Measurements from ENCODE around the gene STK24. TPM values are rescaled to one million over a fixed set of nuclear protein-coding genes. Genes with fewer than 3 reads are reported as not detected.

The STK24 gene
- total RNA-seq, 1 donor from 2014 or later: 190 TPM

DNA sequence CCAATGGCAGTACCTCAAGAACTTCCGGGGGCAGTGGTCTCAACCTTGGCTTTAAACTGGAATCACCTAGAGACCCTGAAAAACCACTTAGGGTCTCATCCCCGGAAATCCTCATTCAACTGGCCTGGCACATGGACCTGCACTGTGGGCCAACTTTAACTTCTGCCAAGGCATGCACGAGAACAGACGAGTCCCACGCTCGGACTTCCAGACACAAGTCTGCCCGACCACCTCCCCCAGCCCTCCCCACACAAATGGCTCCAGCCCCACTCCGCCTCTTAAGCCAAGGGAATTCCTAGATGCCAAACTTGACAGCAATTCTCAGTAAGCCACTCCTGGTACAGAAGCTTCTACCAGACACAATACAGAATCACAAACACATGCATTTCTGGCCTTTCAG is 114.0 kb downstream of the STK24 start:
- Histone ChIP-seq H3K27me3 (ENCODE audit: control insufficient read depth, insufficient read depth, low read length) (no peaks in the 10 kb centered on the region), H3K36me3 (ENCODE audit: control insufficient read depth, insufficient read depth, low read length) (peaks cover 7% of the 10 kb centered on the region), H3K4me3 (ENCODE audit: low read depth, low read length) (no peak overlapping the region)
- DNase-seq (ENCODE audit: low read depth): no peak
- TF ChIP-seq, protein P1, sequence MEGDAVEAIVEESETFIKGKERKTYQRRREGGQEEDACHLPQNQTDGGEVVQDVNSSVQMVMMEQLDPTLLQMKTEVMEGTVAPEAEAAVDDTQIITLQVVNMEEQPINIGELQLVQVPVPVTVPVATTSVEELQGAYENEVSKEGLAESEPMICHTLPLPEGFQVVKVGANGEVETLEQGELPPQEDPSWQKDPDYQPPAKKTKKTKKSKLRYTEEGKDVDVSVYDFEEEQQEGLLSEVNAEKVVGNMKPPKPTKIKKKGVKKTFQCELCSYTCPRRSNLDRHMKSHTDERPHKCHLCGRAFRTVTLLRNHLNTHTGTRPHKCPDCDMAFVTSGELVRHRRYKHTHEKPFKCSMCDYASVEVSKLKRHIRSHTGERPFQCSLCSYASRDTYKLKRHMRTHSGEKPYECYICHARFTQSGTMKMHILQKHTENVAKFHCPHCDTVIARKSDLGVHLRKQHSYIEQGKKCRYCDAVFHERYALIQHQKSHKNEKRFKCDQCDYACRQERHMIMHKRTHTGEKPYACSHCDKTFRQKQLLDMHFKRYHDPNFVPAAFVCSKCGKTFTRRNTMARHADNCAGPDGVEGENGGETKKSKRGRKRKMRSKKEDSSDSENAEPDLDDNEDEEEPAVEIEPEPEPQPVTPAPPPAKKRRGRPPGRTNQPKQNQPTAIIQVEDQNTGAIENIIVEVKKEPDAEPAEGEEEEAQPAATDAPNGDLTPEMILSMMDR (IDR thresholded peaks at IDR 0.05; ENCODE audit: insufficient read depth, low read length, poor library complexity, severe bottlenecking): no peak

DNA sequence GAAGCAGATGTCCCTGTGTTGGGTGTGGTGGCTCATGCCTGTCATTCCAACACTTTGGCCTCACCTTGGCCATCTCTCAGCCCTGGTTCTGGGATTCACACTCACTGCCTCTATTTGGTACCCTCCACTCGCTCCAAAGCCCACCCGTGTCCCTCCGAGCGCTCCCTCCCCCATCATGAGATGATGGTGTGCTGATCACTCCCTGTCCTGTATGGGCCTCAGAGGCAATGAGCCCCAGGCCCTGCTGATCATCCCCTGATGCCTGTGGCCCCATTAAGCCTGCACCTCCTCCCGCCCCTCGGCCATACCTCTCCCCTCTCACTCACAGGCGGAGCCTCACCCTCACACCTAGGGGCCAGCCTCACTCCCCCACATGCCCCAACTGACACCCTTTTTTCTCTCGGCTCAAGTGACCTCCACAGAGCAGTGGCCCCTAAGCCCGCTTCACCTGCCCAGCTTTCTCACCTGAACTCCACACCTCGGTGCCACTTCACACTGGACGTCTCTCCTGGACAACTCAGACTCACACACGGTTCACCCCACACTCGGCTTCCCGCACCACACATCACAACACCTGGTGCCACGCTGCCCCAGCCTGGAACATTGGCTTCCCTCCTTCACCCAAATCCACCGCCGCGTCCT is 114.5 kb downstream of the STK24 start:
- Histone ChIP-seq H3K4me3 (ENCODE audit: low read depth, low read length) (no peak overlapping the region), H3K36me3 (ENCODE audit: control insufficient read depth, insufficient read depth, low read length) (peaks cover 6% of the 10 kb centered on the region), H3K27me3 (ENCODE audit: control insufficient read depth, insufficient read depth, low read length) (no peaks in the 10 kb centered on the region)
- no peak for DNase-seq (ENCODE audit: low read depth)
- TF ChIP-seq, protein P1 (IDR thresholded peaks at IDR 0.05; ENCODE audit: insufficient read depth, low read length, poor library complexity, severe bottlenecking): no peak

DNA sequence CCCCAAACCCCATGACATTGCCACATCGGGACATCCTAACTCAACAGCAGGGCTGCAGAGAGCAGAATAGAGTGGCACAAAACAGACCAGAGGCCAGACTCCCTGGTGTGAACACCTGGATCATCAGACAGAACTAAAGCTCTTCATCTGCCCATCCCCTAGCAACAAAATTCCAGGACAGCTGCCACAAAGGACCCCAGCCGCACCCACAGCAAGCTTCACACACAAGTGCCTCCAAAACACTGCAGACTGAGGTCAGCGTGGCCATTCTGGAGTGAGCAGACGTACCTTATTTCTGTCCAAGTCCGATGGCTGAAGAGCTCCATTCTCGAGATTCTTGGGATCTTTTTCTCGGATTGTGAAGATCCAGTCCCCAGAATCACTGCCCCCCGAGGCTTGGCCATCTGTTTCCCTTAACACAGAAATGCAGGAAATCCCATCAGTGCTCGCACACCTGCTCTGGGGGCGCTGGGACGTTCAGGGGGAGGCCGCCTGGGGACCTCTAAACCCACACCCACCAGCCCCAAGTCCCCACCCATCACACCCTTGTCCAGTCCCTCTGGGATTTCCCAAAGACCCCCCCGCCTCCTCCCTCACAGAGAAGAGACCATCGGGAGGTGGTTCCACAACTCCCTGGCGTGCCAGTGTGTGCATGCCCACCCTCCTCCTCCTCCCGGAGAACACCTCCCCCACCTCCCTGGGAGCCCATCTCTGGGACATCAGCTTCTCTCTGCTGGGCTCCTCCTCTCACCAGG is 115.2 kb downstream of the STK24 start:
- TF ChIP-seq, protein P1 (IDR thresholded peaks at IDR 0.05; ENCODE audit: insufficient read depth, low read length, poor library complexity, severe bottlenecking): no peak
- DNase-seq (ENCODE audit: low read depth): no peak
- Histone ChIP-seq H3K36me3 (ENCODE audit: control insufficient read depth, insufficient read depth, low read length) (peaks cover 6% of the 10 kb centered on the region), H3K27me3 (ENCODE audit: control insufficient read depth, insufficient read depth, low read length) (no peaks in the 10 kb centered on the region), H3K4me3 (ENCODE audit: low read depth, low read length) (no peak overlapping the region)

DNA sequence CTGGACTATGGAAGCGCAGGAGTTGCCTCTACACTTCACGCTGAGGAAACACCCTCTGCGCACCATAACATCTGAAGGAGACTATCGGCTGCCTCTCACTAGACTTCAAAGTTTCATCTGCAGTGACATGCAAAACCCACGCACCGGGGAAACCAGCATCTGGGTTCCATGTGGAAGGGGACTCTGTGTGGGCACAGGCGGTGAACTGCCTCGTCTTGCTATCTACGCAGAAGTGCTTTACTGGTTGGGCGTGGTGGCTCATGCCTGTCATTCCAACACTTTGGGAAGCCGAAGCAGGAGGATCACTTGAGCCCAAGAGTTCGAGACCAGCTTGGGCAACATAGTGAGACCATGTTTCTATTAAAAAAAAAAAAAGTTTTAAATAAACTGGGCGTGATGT is 116.4 kb downstream of the STK24 start:
- DNase-seq (ENCODE audit: low read depth): no peak
- Histone ChIP-seq H3K4me3 (ENCODE audit: low read depth, low read length) (no peak overlapping the region), H3K27me3 (ENCODE audit: control insufficient read depth, insufficient read depth, low read length) (no peaks in the 10 kb centered on the region), H3K36me3 (ENCODE audit: control insufficient read depth, insufficient read depth, low read length) (peaks cover 6% of the 10 kb centered on the region)
- TF ChIP-seq, protein P1 (IDR thresholded peaks at IDR 0.05; ENCODE audit: insufficient read depth, low read length, poor library complexity, severe bottlenecking): no peak

DNA sequence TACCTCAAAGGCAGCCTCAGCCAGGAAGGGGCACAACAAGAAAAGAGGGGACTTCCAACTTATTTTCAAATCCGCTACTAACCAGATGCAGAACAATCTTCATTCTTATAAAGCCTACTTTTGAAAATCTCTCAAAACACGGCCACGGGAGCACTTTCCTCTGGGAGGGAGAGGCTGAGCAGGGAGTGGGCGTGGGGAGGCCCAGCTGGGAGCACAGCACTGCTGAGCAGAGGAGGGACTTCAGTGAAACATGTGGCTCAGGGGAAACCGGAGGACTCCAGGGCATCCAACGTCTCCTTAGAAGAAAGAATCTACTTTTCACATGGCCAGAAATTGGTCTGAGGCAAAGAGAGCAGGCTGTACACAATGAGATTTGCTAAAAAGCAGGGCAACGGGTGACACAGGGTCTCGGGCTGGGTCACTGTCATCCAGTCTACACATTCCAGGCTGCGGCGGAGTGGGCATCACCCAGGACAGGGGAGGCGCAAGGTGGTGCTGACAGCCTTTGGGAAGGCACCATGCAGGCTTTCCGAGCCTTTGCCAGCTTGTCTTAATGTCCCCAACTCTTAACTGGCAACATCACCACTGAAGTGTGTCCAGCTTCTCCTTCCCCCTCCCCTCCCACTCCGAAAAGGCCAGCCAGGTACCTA is 117.1 kb downstream of the STK24 start:
- TF ChIP-seq, protein P1 (IDR thresholded peaks at IDR 0.05; ENCODE audit: insufficient read depth, low read length, poor library complexity, severe bottlenecking): no peak
- Histone ChIP-seq H3K27me3 (ENCODE audit: control insufficient read depth, insufficient read depth, low read length) (no peaks in the 10 kb centered on the region), H3K36me3 (ENCODE audit: control insufficient read depth, insufficient read depth, low read length) (peaks cover 1% of the 10 kb centered on the region), H3K4me3 (ENCODE audit: low read depth, low read length) (no peak overlapping the region)
- DNase-seq (ENCODE audit: low read depth): no peak

Data from kidney epithelial cell (primary cell).